Effector CD8-positive, alpha-beta T cell (primary cell): ENCODE measurements around the gene PHEX.

Source experiments
- DNase-seq: peaks from one replicate; lab custom pipeline; 2025; lab: John Stamatoyannopoulos, UW

The PHEX gene

GRCh38 chrX:22040184-22040583 lies 8.1 kb downstream of the PHEX start:
- no peak for DNase-seq

GRCh38 chrX:22041907-22042530 lies 9.9 kb downstream of the PHEX start:
- no peak for DNase-seq

GRCh38 chrX:22043872-22044271 lies 11.7 kb downstream of the PHEX start:
- DNase-seq: no peak

- no peak for DNase-seq
These were observed 15.3 kb downstream of the PHEX start for GRCh38 chrX:22047468-22047867.

- no peak for DNase-seq
These were observed 21.4 kb downstream of the PHEX start for GRCh38 chrX:22053481-22053880.

GRCh38 chrX:22056235-22056634 lies 24.1 kb downstream of the PHEX start:
- DNase-seq: no peak

- DNase-seq: no peak
These were observed 25.5 kb downstream of the PHEX start for GRCh38 chrX:22057667-22058066.

GRCh38 chrX:22059775-22060174 lies 27.6 kb downstream of the PHEX start:
- DNase-seq: no peak

GRCh38 chrX:22060415-22061280 lies 28.5 kb downstream of the PHEX start:
- DNase-seq: no peak

- no peak for DNase-seq
These were observed 31.2 kb downstream of the PHEX start for GRCh38 chrX:22063284-22063683.

- no peak for DNase-seq
These were observed 37.5 kb downstream of the PHEX start for GRCh38 chrX:22069586-22069985.

GRCh38 chrX:22073928-22074327 lies 41.8 kb downstream of the PHEX start:
- DNase-seq: no peak

GRCh38 chrX:22078117-22078516 lies 46.0 kb downstream of the PHEX start:
- DNase-seq: no peak

GRCh38 chrX:22081475-22082092 lies 49.5 kb downstream of the PHEX start:
- peak; percentile 12 for DNase-seq

- no peak for DNase-seq
These were observed 53.9 kb downstream of the PHEX start for GRCh38 chrX:22086003-22086402.

- DNase-seq: no peak
These were observed 55.0 kb downstream of the PHEX start for GRCh38 chrX:22087011-22087557.

GRCh38 chrX:22088326-22088725 lies 56.2 kb downstream of the PHEX start:
- no peak for DNase-seq

- no peak for DNase-seq
These were observed 58.1 kb downstream of the PHEX start for GRCh38 chrX:22090181-22090580.

- no peak for DNase-seq
These were observed 61.4 kb downstream of the PHEX start for GRCh38 chrX:22093550-22093949.

- DNase-seq: no peak
These were observed 63.2 kb downstream of the PHEX start for GRCh38 chrX:22095286-22095685.

- no peak for DNase-seq
These were observed 63.7 kb downstream of the PHEX start for GRCh38 chrX:22095856-22096255.

- no peak for DNase-seq
These were observed 65.0 kb downstream of the PHEX start for GRCh38 chrX:22097012-22097694.
